DND-41 (cell line): ENCODE data around the gene SLC30A4.

Experiments
- EZH2 ChIP-seq: IDR thresholded peaks from 3 replicates; pipeline ENCODE4 v1.6.1; 2012; ENCODE audit warnings: borderline replicate concordance, low read depth, mild to moderate bottlenecking, moderate library complexity, low read length, inconsistent platforms; ENCODE audit not compliant: severe bottlenecking
- TF ChIP-seq, protein P1 (sequence below): IDR thresholded peaks from 2 replicates; pipeline ENCODE4 v1.5.1; 2012; ENCODE audit warnings: borderline replicate concordance, low read length, moderate library complexity, mild to moderate bottlenecking; ENCODE audit not compliant: poor library complexity, severe bottlenecking; ENCODE audit errors: extremely low read depth

DNA sequence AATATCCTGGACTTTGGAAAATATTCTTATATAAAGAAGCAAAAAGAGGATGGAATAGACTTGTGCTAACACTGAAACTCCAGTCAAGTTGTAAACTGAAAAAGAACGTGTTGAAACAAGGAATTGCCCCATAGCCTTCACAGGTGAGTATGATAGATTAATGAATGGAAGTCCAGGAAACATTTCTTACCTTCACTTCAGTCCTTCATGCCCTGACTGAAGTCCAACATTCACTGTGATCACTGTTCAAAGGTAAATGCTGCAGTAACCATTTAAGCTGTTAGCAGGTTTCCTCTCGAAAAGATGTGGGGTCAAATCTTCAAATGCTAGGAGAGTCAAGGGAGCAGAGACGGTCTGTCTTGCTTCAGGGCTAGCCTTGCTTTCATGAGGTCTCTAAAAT lies 46.1 kb downstream of the SLC30A4 start:
- TF ChIP-seq, protein P1, sequence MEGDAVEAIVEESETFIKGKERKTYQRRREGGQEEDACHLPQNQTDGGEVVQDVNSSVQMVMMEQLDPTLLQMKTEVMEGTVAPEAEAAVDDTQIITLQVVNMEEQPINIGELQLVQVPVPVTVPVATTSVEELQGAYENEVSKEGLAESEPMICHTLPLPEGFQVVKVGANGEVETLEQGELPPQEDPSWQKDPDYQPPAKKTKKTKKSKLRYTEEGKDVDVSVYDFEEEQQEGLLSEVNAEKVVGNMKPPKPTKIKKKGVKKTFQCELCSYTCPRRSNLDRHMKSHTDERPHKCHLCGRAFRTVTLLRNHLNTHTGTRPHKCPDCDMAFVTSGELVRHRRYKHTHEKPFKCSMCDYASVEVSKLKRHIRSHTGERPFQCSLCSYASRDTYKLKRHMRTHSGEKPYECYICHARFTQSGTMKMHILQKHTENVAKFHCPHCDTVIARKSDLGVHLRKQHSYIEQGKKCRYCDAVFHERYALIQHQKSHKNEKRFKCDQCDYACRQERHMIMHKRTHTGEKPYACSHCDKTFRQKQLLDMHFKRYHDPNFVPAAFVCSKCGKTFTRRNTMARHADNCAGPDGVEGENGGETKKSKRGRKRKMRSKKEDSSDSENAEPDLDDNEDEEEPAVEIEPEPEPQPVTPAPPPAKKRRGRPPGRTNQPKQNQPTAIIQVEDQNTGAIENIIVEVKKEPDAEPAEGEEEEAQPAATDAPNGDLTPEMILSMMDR = no peak
- TF ChIP-seq EZH2 = no peak
